SH-SY5Y (cell line): ENCODE measurements around the gene REG3G.

ENCODE experiments used
- GATA2 ChIP-seq: IDR thresholded peaks from 2 replicates; pipeline ENCODE4 v1.6.1; 2011; ENCODE audit warnings: mild to moderate bottlenecking, low read depth, low read length
- GATA3 ChIP-seq: IDR thresholded peaks from 2 replicates; pipeline ENCODE4 v1.6.1; 2011; ENCODE audit warnings: low read depth, mild to moderate bottlenecking, low read length, moderate library complexity

Gene REG3G

GRCh38 chr2:79025421-79025820 is at the start of gene REG3G:
Gene REG3G (plus strand): TSS chr2:79025702. CDS start chr2:79026094, 392 bp downstream.
- no peak for TF ChIP-seq GATA3
- TF ChIP-seq GATA2: no peak

GRCh38 chr2:78977661-78978145 is 47.8 kb upstream of the REG3G start:
- no peak for TF ChIP-seq GATA2
- no peak for TF ChIP-seq GATA3

GRCh38 chr2:78978340-78978739 is 47.2 kb upstream of the REG3G start:
- no peak for TF ChIP-seq GATA2
- TF ChIP-seq GATA3: no peak

- TF ChIP-seq GATA3 (no peak), GATA2 (no peak)
Observed at GRCh38 chr2:78979380-78980151, 45.9 kb upstream of the REG3G start.

- TF ChIP-seq GATA2 (no peak), GATA3 (no peak)
Observed at GRCh38 chr2:78980152-78980465, 45.4 kb upstream of the REG3G start.

GRCh38 chr2:78980871-78981270 is 44.6 kb upstream of the REG3G start:
- TF ChIP-seq GATA2 (no peak), GATA3 (no peak)

GRCh38 chr2:78982638-78983330 is 42.7 kb upstream of the REG3G start:
- no peak for TF ChIP-seq GATA3

GRCh38 chr2:78984386-78984785 is 41.1 kb upstream of the REG3G start:
- TF ChIP-seq GATA3 (no peak), GATA2 (no peak)

GRCh38 chr2:78985558-78985957 is 39.9 kb upstream of the REG3G start:
- no peak for TF ChIP-seq GATA2
- no peak for TF ChIP-seq GATA3

GRCh38 chr2:78989051-78989450 is 36.5 kb upstream of the REG3G start:
- TF ChIP-seq GATA3: no peak
- TF ChIP-seq GATA2: no peak

- TF ChIP-seq GATA2: no peak
- TF ChIP-seq GATA3: no peak
Observed at GRCh38 chr2:78992451-78992806, 33.1 kb upstream of the REG3G start.

- TF ChIP-seq GATA3 (no peak), GATA2 (no peak)
Observed at GRCh38 chr2:78992807-78993517, 32.5 kb upstream of the REG3G start.

- TF ChIP-seq GATA2: no peak
- TF ChIP-seq GATA3: no peak
Observed at GRCh38 chr2:78993518-78994148, 31.9 kb upstream of the REG3G start.

- no peak for TF ChIP-seq GATA3
- TF ChIP-seq GATA2: no peak
Observed at GRCh38 chr2:78994789-78995188, 30.7 kb upstream of the REG3G start.

- TF ChIP-seq GATA3 (no peak), GATA2 (no peak)
Observed at GRCh38 chr2:78999406-78999805, 26.1 kb upstream of the REG3G start.
